ENCODE measurements around the gene CHEK1.

CHEK1 gene

GRCh38 chr11:125674210-125674609, 49.2 kb downstream of the CHEK1 start:
- no peaks in the 10 kb centered on the region for H3K9me3 ChIP-seq (ENCODE audit: insufficient read depth, low read depth, low read length)
- H3K36me3 ChIP-seq (ENCODE audit: insufficient read depth, low read depth, low read length) = peaks cover 78% of the 10 kb centered on the region
- no peaks in the 10 kb centered on the region for H3K27me3 ChIP-seq (ENCODE audit: insufficient read depth, low read length)
- no peak overlapping the region for H3K4me3 ChIP-seq (ENCODE audit: low read length)
- H3K9ac ChIP-seq (ENCODE audit: low read depth, low read length) = no peak overlapping the region
- no peaks in the 10 kb centered on the region for H3K4me1 ChIP-seq (ENCODE audit: insufficient read depth, low read length)
- no peak overlapping the region for H3K27ac ChIP-seq (ENCODE audit: low read length)

DNA sequence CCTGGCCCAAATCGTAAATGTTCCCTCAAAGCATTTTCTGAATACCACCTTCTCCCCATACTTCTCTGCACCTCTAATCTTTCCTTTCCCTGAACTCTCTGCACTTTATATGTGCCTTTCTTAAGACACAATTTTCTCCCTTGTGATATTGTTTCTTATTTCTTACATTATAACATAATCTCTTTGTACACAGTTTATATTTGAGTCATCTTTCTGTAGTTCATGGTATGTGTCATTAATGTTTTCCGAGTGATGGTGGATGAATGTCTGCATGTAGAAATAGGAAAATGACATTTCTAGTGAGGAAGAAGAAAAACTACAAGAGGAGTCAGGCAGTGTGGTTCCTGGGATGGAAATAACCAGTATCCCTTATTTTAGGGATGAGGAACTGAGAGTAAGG, 50.2 kb downstream of the CHEK1 start:
- no peak overlapping the region for H3K4me3 ChIP-seq (ENCODE audit: low read length)
- H3K27ac ChIP-seq (ENCODE audit: low read length) = no peak overlapping the region
- H3K27me3 ChIP-seq (ENCODE audit: insufficient read depth, low read length) = no peaks in the 10 kb centered on the region
- peaks cover 82% of the 10 kb centered on the region for H3K36me3 ChIP-seq (ENCODE audit: insufficient read depth, low read depth, low read length)
- H3K4me1 ChIP-seq (ENCODE audit: insufficient read depth, low read length) = no peaks in the 10 kb centered on the region
- no peak overlapping the region for H3K9ac ChIP-seq (ENCODE audit: low read depth, low read length)
- no peaks in the 10 kb centered on the region for H3K9me3 ChIP-seq (ENCODE audit: insufficient read depth, low read depth, low read length)

GRCh38 chr11:125679397-125679796, 54.4 kb downstream of the CHEK1 start:
- Histone ChIP-seq H3K4me3 (ENCODE audit: low read length) (no peak overlapping the region), H3K9ac (ENCODE audit: low read depth, low read length) (no peak overlapping the region), H3K9me3 (ENCODE audit: insufficient read depth, low read depth, low read length) (no peaks in the 10 kb centered on the region), H3K27me3 (ENCODE audit: insufficient read depth, low read length) (no peaks in the 10 kb centered on the region), H3K27ac (ENCODE audit: low read length) (no peak overlapping the region), H3K36me3 (ENCODE audit: insufficient read depth, low read depth, low read length) (peaks cover 56% of the 10 kb centered on the region), H3K4me1 (ENCODE audit: insufficient read depth, low read length) (0 out of 2 replicates have a peak, but pooled peaks cover 2% of the 10 kb centered on the region)

GRCh38 chr11:125679837-125680236, 54.9 kb downstream of the CHEK1 start:
- H3K27me3 ChIP-seq (ENCODE audit: insufficient read depth, low read length) = no peaks in the 10 kb centered on the region
- no peak overlapping the region for H3K9ac ChIP-seq (ENCODE audit: low read depth, low read length)
- 0 out of 2 replicates have a peak, but pooled peaks cover 2% of the 10 kb centered on the region for H3K4me1 ChIP-seq (ENCODE audit: insufficient read depth, low read length)
- no peak overlapping the region for H3K27ac ChIP-seq (ENCODE audit: low read length)
- H3K36me3 ChIP-seq (ENCODE audit: insufficient read depth, low read depth, low read length) = peaks cover 52% of the 10 kb centered on the region
- H3K9me3 ChIP-seq (ENCODE audit: insufficient read depth, low read depth, low read length) = no peaks in the 10 kb centered on the region
- H3K4me3 ChIP-seq (ENCODE audit: low read length) = no peak overlapping the region

DNA sequence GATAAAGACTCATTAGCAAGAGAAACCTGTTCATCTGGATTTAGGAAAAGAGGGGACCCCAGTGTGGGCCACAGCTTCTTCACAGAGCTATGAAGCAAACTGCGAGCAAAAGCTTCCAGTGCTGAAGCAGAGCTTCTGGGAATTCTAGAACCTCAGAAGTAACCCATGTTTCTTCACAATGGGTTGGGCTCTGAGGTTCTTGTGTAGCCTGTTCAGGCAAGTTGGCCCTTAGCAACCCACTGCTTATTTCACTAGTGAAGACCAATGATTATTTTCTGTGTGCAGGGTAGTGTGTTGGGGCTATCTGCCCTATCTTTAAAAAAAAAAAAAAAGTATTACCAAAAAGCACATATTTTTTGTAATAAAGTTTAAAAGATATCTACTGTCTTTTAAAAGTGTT, 55.8 kb downstream of the CHEK1 start, which contains the start of gene ACRV1:
Gene ACRV1 (minus strand): TSS at position 101 of the 400 bp plus-strand sequence. CDS start 67 bp downstream, at position 34.
- peaks cover 43% of the 10 kb centered on the region for H3K36me3 ChIP-seq (ENCODE audit: insufficient read depth, low read depth, low read length)
- H3K4me3 ChIP-seq (ENCODE audit: low read length) = no peak within 1 kb of the TSS
- H3K9ac ChIP-seq (ENCODE audit: low read depth, low read length) = no peak within 1 kb of the TSS
- H3K27me3 ChIP-seq (ENCODE audit: insufficient read depth, low read length) = no peaks in the 10 kb centered on the region
- H3K27ac ChIP-seq (ENCODE audit: low read length) = no peak within 1 kb of the TSS
- no peaks in the 10 kb centered on the region for H3K9me3 ChIP-seq (ENCODE audit: insufficient read depth, low read depth, low read length)
- peaks cover 7% of the 10 kb centered on the region; the same call in 1 of the 2 replicates for H3K4me1 ChIP-seq (ENCODE audit: insufficient read depth, low read length)

GRCh38 chr11:125685228-125685627, 60.3 kb downstream of the CHEK1 start:
- Histone ChIP-seq H3K4me1 (ENCODE audit: insufficient read depth, low read length) (peaks cover 8% of the 10 kb centered on the region; the same call in 1 of the 2 replicates), H3K27ac (ENCODE audit: low read length) (no peak overlapping the region), H3K9ac (ENCODE audit: low read depth, low read length) (no peak overlapping the region), H3K4me3 (ENCODE audit: low read length) (peak overlapping the region; percentile 41; the same call in 1 of the 2 replicates), H3K9me3 (ENCODE audit: insufficient read depth, low read depth, low read length) (no peaks in the 10 kb centered on the region; the same call in 1 of the 2 replicates), H3K36me3 (ENCODE audit: insufficient read depth, low read depth, low read length) (peaks cover 6% of the 10 kb centered on the region), H3K27me3 (ENCODE audit: insufficient read depth, low read length) (no peaks in the 10 kb centered on the region)

- Histone ChIP-seq H3K4me3 (ENCODE audit: low read length) (no peak overlapping the region), H3K4me1 (ENCODE audit: insufficient read depth, low read length) (peaks cover 8% of the 10 kb centered on the region; the same call in 1 of the 2 replicates), H3K27me3 (ENCODE audit: insufficient read depth, low read length) (no peaks in the 10 kb centered on the region), H3K36me3 (ENCODE audit: insufficient read depth, low read depth, low read length) (peaks cover 5% of the 10 kb centered on the region), H3K27ac (ENCODE audit: low read length) (no peak overlapping the region), H3K9me3 (ENCODE audit: insufficient read depth, low read depth, low read length) (no peaks in the 10 kb centered on the region; the same call in 1 of the 2 replicates), H3K9ac (ENCODE audit: low read depth, low read length) (no peak overlapping the region)
Observed at GRCh38 chr11:125688066-125688465, 63.1 kb downstream of the CHEK1 start.

- peaks cover 5% of the 10 kb centered on the region for H3K36me3 ChIP-seq (ENCODE audit: insufficient read depth, low read depth, low read length)
- H3K27me3 ChIP-seq (ENCODE audit: insufficient read depth, low read length) = no peaks in the 10 kb centered on the region
- H3K27ac ChIP-seq (ENCODE audit: low read length) = no peak overlapping the region
- no peaks in the 10 kb centered on the region; the same call in 1 of the 2 replicates for H3K9me3 ChIP-seq (ENCODE audit: insufficient read depth, low read depth, low read length)
- peaks cover 8% of the 10 kb centered on the region; the same call in 1 of the 2 replicates for H3K4me1 ChIP-seq (ENCODE audit: insufficient read depth, low read length)
- no peak overlapping the region for H3K9ac ChIP-seq (ENCODE audit: low read depth, low read length)
- no peak overlapping the region for H3K4me3 ChIP-seq (ENCODE audit: low read length)
Observed at GRCh38 chr11:125688632-125689031, 63.7 kb downstream of the CHEK1 start.

DNA sequence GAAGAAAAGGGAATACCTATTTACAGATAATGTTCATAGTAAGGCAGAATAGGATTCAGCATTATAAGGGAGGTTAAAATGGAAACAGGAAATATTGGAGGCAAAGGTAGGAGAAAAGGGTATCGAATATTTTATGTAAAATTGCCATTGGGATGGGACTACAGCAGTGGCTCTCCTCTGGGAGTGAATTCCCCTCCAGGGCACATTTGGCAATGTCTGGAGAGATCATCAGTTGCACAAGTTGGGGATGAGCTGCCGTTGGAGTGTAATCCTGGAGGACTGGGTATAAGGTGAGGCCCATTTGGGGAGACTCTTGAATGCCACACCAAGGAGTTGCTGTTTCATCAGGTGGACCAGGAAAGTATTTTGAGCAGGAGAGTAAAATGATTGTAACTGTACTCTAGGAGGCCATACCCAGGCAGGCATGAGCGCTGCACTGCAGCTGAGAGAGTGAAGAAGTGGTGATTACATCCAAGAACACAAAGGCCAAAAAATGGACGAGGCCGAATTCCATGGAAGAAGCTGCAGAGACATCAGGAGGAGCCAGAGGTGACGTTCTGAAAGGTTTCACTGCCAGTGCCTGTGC, 64.4 kb downstream of the CHEK1 start:
- peaks cover 6% of the 10 kb centered on the region; the same call in 1 of the 2 replicates for H3K4me1 ChIP-seq (ENCODE audit: insufficient read depth, low read length)
- no peak overlapping the region for H3K4me3 ChIP-seq (ENCODE audit: low read length)
- no peaks in the 10 kb centered on the region; the same call in 1 of the 2 replicates for H3K9me3 ChIP-seq (ENCODE audit: insufficient read depth, low read depth, low read length)
- no peaks in the 10 kb centered on the region for H3K27me3 ChIP-seq (ENCODE audit: insufficient read depth, low read length)
- no peak overlapping the region for H3K9ac ChIP-seq (ENCODE audit: low read depth, low read length)
- no peaks in the 10 kb centered on the region; the same call in 1 of the 2 replicates for H3K36me3 ChIP-seq (ENCODE audit: insufficient read depth, low read depth, low read length)
- H3K27ac ChIP-seq (ENCODE audit: low read length) = no peak overlapping the region

DNA sequence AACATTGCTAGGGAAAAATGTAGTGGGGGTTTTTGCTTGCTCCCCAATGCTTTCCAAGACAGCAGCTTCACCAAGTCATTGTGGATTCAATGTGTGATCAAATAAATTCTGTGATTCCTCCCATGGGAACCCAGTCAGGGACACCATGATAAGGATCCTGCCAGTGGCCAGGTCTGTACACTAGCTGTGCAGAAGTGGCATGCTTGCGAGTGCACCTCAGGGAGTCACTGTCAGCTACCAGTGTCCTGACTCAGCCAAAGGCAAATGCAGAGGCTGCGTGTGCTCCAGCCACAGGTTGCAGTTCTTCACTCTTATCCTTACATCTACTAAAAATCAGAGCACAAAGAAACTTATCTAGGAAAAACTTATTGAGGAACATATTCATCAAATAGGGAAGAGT, 65.0 kb downstream of the CHEK1 start:
- no peaks in the 10 kb centered on the region; the same call in 1 of the 2 replicates for H3K9me3 ChIP-seq (ENCODE audit: insufficient read depth, low read depth, low read length)
- H3K9ac ChIP-seq (ENCODE audit: low read depth, low read length) = no peak overlapping the region
- H3K27me3 ChIP-seq (ENCODE audit: insufficient read depth, low read length) = no peaks in the 10 kb centered on the region
- H3K4me3 ChIP-seq (ENCODE audit: low read length) = no peak overlapping the region
- no peaks in the 10 kb centered on the region; the same call in 1 of the 2 replicates for H3K36me3 ChIP-seq (ENCODE audit: insufficient read depth, low read depth, low read length)
- peaks cover 6% of the 10 kb centered on the region; the same call in 1 of the 2 replicates for H3K4me1 ChIP-seq (ENCODE audit: insufficient read depth, low read length)
- no peak overlapping the region for H3K27ac ChIP-seq (ENCODE audit: low read length)

- no peaks in the 10 kb centered on the region for H3K27me3 ChIP-seq (ENCODE audit: insufficient read depth, low read length)
- no peak overlapping the region for H3K27ac ChIP-seq (ENCODE audit: low read length)
- no peaks in the 10 kb centered on the region; the same call in 1 of the 2 replicates for H3K36me3 ChIP-seq (ENCODE audit: insufficient read depth, low read depth, low read length)
- H3K4me3 ChIP-seq (ENCODE audit: low read length) = no peak overlapping the region
- no peaks in the 10 kb centered on the region for H3K4me1 ChIP-seq (ENCODE audit: insufficient read depth, low read length)
- no peak overlapping the region for H3K9ac ChIP-seq (ENCODE audit: low read depth, low read length)
- no peaks in the 10 kb centered on the region for H3K9me3 ChIP-seq (ENCODE audit: insufficient read depth, low read depth, low read length)
Observed at GRCh38 chr11:125692887-125693286, 67.9 kb downstream of the CHEK1 start.

- Histone ChIP-seq H3K36me3 (ENCODE audit: insufficient read depth, low read depth, low read length) (no peaks in the 10 kb centered on the region), H3K9me3 (ENCODE audit: insufficient read depth, low read depth, low read length) (no peaks in the 10 kb centered on the region), H3K27me3 (ENCODE audit: insufficient read depth, low read length) (no peaks in the 10 kb centered on the region), H3K4me1 (ENCODE audit: insufficient read depth, low read length) (no peaks in the 10 kb centered on the region), H3K4me3 (ENCODE audit: low read length) (no peak overlapping the region), H3K27ac (ENCODE audit: low read length) (no peak overlapping the region), H3K9ac (ENCODE audit: low read depth, low read length) (no peak overlapping the region)
Observed at GRCh38 chr11:125694951-125695350, 70.0 kb downstream of the CHEK1 start.
